ENCODE measurements around the gene CHP2.
"Not testable (repeated sequence)": the region's sequence is repeated elsewhere in the genome, so short reads cannot be mapped to it uniquely, and the experiment has no call there.

Gene CHP2

GRCh38 chr16:23754594-23755483 is at the start of gene CHP2:
Gene CHP2, plus strand, starts transcription at chr16:23755026. Its CDS starts 24 bp downstream, at chr16:23755050.
- no peak for DNase-seq

- DNase-seq = no peak
Measured at GRCh38 chr16:23705517-23705902, 49.3 kb upstream of the CHP2 start.

GRCh38 chr16:23706439-23706838 is 48.4 kb upstream of the CHP2 start:
- DNase-seq = no peak

GRCh38 chr16:23709536-23709935 is 45.3 kb upstream of the CHP2 start:
- DNase-seq = no peak

GRCh38 chr16:23710008-23710407 is 44.8 kb upstream of the CHP2 start:
- DNase-seq = no peak

- no peak for DNase-seq
Measured at GRCh38 chr16:23710504-23710903, 44.3 kb upstream of the CHP2 start.

GRCh38 chr16:23711785-23712184 is 43.0 kb upstream of the CHP2 start:
- no peak for DNase-seq

GRCh38 chr16:23712976-23713375 is 41.9 kb upstream of the CHP2 start, which contains the start of gene ERN2:
Gene ERN2, minus strand, starts transcription at chr16:23713222. Its CDS starts 35 bp downstream, at chr16:23713187.
- DNase-seq = no peak

- no peak for DNase-seq
Measured at GRCh38 chr16:23716484-23716883, 38.3 kb upstream of the CHP2 start.

- DNase-seq = not testable (repeated sequence)
Measured at GRCh38 chr16:23722613-23723240, 32.1 kb upstream of the CHP2 start.

- no peak for DNase-seq
Measured at GRCh38 chr16:23724096-23724784, 30.6 kb upstream of the CHP2 start.

- DNase-seq = no peak
Measured at GRCh38 chr16:23724785-23725131, 30.1 kb upstream of the CHP2 start.

- DNase-seq = no peak
Measured at GRCh38 chr16:23726710-23727109, 28.1 kb upstream of the CHP2 start.

- no peak for DNase-seq
Measured at GRCh38 chr16:23728112-23728477, 26.7 kb upstream of the CHP2 start.

GRCh38 chr16:23729503-23730424 is 25.1 kb upstream of the CHP2 start:
- no peak for DNase-seq

- no peak for DNase-seq
Measured at GRCh38 chr16:23734176-23734893, 20.5 kb upstream of the CHP2 start.

GRCh38 chr16:23737423-23738028 is 17.3 kb upstream of the CHP2 start:
- not testable (repeated sequence) for DNase-seq

GRCh38 chr16:23739516-23739915 is 15.3 kb upstream of the CHP2 start:
- no peak for DNase-seq

GRCh38 chr16:23741675-23742303 is 13.0 kb upstream of the CHP2 start:
- no peak for DNase-seq

- no peak for DNase-seq
Measured at GRCh38 chr16:23742766-23743165, 12.1 kb upstream of the CHP2 start.

GRCh38 chr16:23745263-23745662 is 9.6 kb upstream of the CHP2 start:
- DNase-seq = no peak

All from CD4-positive, alpha-beta T cell treated with Interleukin-1 beta for 1 hour (primary cell).